Mesothelial cell of epicardium (in vitro differentiated cells): Measurements from ENCODE around the gene SLC38A8. TPM values are rescaled to one million over a fixed set of nuclear protein-coding genes. Genes with fewer than 3 reads are reported as not detected.

Source experiments
- DNase-seq, 2 experiments: peaks; one replicate each; pipeline ENCODE4 v3.0.0; 2021; ENCODE audit warnings: low spot score in 2 of 2; ENCODE audit not compliant: unreplicated experiment in 2 of 2
- H3K27ac Mint-ChIP-seq: 2 replicates; pipeline ENCODE4 v1.8.0; 2021; ENCODE audit warnings: mixed read lengths
- H3K27me3 Mint-ChIP-seq: 2 replicates; pipeline ENCODE4 v1.8.0; 2021; ENCODE audit warnings: low read depth, mixed read lengths
- H3K36me3 Mint-ChIP-seq: 2 replicates; pipeline ENCODE4 v1.8.0; 2021; ENCODE audit warnings: mixed read lengths
- H3K4me1 Mint-ChIP-seq: 2 replicates; pipeline ENCODE4 v1.8.0; 2021; ENCODE audit warnings: mixed read lengths
- H3K4me3 Mint-ChIP-seq: 2 replicates; pipeline ENCODE4 v1.8.0; 2021; ENCODE audit warnings: mild to moderate bottlenecking, moderate library complexity, mixed read lengths
- H3K9me3 Mint-ChIP-seq: 2 replicates; pipeline ENCODE4 v1.8.0; 2021; ENCODE audit warnings: mixed read lengths
- CTCF ChIP-seq: fragments of 200-600 bp; sonication (generic); IDR thresholded peaks from one replicate; pipeline ENCODE4 v1.5.0; 2021; ENCODE audit warnings: antibody characterized with exemption; ENCODE audit not compliant: unreplicated experiment
- total RNA-seq: library from RNA; stranded (reverse); gene quantifications from 3 replicates; pipeline ENCODE4 v1.2.1, GENCODE V29; 2021

SLC38A8 gene
- total RNA-seq, 1 donor from 2014 or later: not detected

GRCh38 chr16:84014570-84015327 is 27.8 kb downstream of the SLC38A8 start:
- Mint-ChIP-seq H3K27me3 (no peaks in the 10 kb centered on the region), H3K36me3 (no peaks in the 10 kb centered on the region), H3K4me3 (no peak overlapping the region), H3K4me1 (no peaks in the 10 kb centered on the region), H3K9me3 (peaks cover 11% of the 10 kb centered on the region), H3K27ac (no peak overlapping the region)
- TF ChIP-seq CTCF: no peak
- DNase-seq: no peak

- Mint-ChIP-seq H3K36me3 (no peaks in the 10 kb centered on the region), H3K9me3 (peaks cover 9% of the 10 kb centered on the region), H3K4me3 (no peak overlapping the region), H3K27me3 (no peaks in the 10 kb centered on the region), H3K27ac (no peak overlapping the region), H3K4me1 (no peaks in the 10 kb centered on the region)
- peak; percentile 50 to 62 for DNase-seq
- TF ChIP-seq CTCF: no peak
Measured at GRCh38 chr16:84013787-84014569, 28.6 kb downstream of the SLC38A8 start.

DNA sequence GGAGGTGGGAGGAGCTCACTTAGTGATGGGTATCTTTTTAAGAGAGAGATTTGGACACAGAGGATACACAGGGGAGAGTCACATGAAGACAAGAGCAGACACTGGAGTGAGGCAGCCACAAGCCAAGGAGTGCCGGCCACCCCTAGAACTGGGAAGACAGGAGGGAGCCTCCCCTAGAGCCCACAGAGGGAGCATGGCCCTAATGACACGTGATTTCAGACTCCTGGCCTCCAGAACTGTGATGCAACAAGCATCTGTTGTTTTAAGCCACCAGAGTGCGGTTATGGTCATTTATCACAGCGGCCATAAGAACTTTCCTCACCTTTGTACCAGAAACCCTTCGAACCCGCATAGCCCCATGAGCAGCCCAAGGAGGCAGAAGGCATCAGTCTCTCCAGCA is 33.3 kb downstream of the SLC38A8 start:
- no peak overlapping the region for H3K4me3 Mint-ChIP-seq
- peaks cover 8% of the 10 kb centered on the region for H3K27me3 Mint-ChIP-seq
- H3K27ac Mint-ChIP-seq: no peak overlapping the region
- no peaks in the 10 kb centered on the region for H3K4me1 Mint-ChIP-seq
- no peak for DNase-seq
- TF ChIP-seq CTCF: no peak
- peaks cover 4% of the 10 kb centered on the region for H3K9me3 Mint-ChIP-seq
- H3K36me3 Mint-ChIP-seq: no peaks in the 10 kb centered on the region

GRCh38 chr16:84007965-84008364 is 34.6 kb downstream of the SLC38A8 start:
- no peaks in the 10 kb centered on the region for H3K36me3 Mint-ChIP-seq
- no peak overlapping the region for H3K27ac Mint-ChIP-seq
- peaks cover 8% of the 10 kb centered on the region for H3K27me3 Mint-ChIP-seq
- H3K4me3 Mint-ChIP-seq: no peak overlapping the region
- H3K9me3 Mint-ChIP-seq: peaks cover 4% of the 10 kb centered on the region
- TF ChIP-seq CTCF: no peak
- H3K4me1 Mint-ChIP-seq: no peaks in the 10 kb centered on the region
- no peak for DNase-seq

GRCh38 chr16:84007520-84007919 is 35.1 kb downstream of the SLC38A8 start:
- no peaks in the 10 kb centered on the region for H3K36me3 Mint-ChIP-seq
- DNase-seq: no peak
- peaks cover 4% of the 10 kb centered on the region for H3K9me3 Mint-ChIP-seq
- H3K27me3 Mint-ChIP-seq: peaks cover 8% of the 10 kb centered on the region
- TF ChIP-seq CTCF: no peak
- H3K4me3 Mint-ChIP-seq: no peak overlapping the region
- no peak overlapping the region for H3K27ac Mint-ChIP-seq
- H3K4me1 Mint-ChIP-seq: no peaks in the 10 kb centered on the region
